Activated CD4-positive, alpha-beta T cell treated with anti-CD3 and anti-CD28 coated beads, Interleukin-2, Interleukin-6, amounts not matched to agents 100 ng/mL and 50 ng/mL, durations not matched to agents 16 hours and 8 hours (primary cell): Measurements from ENCODE around the gene TYMS.
"Not testable (repeated sequence)": the region's sequence is repeated elsewhere in the genome, so short reads cannot be mapped to it uniquely, and the experiment has no call there.

Experiments
- DNase-seq: peaks from one replicate; pipeline ENCODE4 v3.0.0-alpha.2; 2020

The TYMS gene

DNA sequence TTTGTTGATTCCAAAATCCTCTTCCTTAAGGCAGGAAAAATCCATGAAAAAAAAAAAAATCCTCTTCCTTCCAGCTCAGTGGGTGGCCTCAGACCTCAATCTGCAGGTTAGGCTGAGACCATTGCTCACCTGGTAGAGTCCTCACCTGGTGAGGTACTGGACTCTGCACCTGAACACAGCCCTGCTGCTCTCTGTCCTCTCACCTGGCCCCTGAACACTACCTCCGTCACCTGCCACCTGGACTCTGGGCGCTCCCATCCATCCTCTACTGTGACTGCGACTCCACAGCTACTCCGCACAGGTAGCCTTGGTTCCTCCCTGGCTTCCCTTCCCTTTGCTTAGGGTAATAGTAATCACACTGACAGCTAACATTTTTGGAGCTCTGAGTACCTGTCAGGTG, 22.1 kb downstream of the TYMS start:
- DNase-seq: no peak

DNA sequence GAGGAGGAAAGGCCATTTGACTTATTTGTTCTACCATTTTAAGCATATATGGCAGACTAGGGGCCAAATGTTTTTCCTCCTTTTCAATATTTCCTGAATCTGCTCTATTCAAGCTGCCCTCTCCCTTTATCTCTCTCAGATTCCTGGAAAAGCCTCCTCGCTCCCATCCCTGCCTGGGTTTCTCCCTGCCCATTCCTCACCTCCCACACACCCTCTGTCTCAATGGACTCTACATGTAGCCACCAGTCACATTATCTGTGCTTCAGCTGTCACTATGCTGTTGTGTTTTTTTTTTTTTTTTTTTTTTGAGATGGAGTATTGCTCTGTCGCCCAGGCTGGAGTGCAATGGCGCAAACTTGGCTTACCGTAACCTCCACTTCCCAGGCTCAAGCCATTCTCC, 22.9 kb downstream of the TYMS start:
- DNase-seq: no peak

DNA sequence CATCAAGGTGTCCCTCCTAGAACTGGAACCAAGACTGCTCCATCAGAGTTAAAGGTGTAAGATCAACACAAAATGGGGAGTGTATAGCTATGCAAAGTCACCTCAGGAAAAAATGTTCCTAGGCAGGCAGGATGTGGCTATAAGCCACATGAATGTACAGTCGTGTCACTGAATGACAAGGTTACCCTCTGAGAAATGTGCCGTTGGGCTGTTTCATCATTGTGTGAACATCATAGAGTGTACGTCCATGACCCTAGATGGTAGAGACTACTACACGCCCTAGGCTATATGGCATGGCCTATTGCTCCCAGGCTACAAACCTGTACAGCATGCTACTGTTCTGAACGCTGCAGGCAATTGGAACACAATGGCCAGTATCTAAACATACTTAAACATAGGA, 24.5 kb downstream of the TYMS start:
- peak; percentile 92 for DNase-seq

DNA sequence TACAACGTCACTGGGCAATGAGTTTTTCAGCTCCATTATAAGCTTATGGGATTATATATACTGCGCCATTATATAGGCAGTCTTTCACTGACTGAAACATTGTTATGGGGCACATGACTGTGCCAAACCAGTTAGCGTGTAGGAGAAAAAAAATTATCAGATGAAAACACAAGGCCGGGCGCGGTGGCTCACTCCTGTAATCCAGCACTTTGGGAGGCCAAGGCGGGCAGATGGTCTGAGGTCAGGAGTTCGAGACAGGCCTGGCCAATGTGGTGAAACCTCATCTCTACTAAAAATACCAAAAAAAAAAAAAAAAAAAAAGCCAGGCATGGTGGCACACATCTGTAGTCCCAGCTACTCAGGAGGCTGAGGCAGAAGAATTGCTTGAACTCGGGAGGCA, 25.0 kb downstream of the TYMS start:
- not testable (repeated sequence) for DNase-seq

DNA sequence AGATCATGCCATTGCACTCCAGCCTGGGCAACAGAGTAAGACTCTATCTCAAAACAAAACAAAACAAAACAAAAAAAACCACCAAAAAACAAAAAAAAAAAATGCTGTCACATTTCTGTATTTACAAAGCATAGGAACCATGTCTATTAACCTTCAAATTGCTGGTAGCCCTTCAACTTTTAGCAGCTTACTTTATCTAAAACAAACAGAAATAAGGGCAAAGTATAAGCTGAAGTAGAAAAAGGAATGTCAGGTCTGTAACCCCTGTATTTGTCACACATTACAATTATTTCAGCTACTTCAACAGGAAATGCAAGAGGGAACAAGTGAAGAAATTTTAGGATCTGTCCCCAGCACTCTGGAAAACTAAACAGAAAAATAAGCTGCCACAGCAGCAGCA, 25.4 kb downstream of the TYMS start:
- DNase-seq: no peak

DNA sequence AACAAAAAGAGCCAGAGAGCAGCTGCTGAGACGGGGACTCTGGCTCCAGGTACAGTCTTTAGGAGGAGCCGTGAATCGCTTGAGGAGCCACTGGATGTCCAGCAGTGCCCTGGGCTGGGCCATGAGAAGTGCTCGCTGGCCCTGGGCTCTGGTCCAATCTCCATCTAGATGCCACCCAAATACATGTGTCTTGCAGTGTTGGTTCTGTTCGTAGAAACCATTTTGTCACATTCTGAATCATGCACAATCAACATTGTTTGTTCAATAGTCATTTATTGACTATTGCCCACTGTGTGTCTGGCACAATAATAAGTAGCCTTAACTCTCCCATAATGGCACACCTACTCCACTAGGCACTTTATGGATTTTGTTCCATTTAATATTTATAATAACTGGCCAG, 26.1 kb downstream of the TYMS start:
- DNase-seq: no peak

DNA sequence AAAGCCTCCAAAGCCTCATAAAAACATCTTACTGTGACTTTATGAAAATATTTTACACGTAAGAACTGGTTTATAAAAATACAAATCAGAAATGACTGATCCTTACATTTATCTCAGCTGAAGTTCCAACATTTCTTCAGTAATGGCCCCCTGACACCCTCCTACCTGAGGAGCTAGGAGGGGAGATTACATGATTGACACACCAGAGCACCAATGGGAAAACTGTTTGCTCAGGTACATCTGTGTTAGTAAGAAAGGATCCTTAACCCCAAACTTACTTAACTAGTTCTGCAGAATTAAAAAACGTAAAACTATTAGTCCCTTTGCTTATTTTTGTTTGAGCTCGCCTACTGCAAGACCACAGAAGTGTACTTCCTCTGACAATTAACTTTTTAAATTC, 28.0 kb downstream of the TYMS start:
- no peak for DNase-seq

DNA sequence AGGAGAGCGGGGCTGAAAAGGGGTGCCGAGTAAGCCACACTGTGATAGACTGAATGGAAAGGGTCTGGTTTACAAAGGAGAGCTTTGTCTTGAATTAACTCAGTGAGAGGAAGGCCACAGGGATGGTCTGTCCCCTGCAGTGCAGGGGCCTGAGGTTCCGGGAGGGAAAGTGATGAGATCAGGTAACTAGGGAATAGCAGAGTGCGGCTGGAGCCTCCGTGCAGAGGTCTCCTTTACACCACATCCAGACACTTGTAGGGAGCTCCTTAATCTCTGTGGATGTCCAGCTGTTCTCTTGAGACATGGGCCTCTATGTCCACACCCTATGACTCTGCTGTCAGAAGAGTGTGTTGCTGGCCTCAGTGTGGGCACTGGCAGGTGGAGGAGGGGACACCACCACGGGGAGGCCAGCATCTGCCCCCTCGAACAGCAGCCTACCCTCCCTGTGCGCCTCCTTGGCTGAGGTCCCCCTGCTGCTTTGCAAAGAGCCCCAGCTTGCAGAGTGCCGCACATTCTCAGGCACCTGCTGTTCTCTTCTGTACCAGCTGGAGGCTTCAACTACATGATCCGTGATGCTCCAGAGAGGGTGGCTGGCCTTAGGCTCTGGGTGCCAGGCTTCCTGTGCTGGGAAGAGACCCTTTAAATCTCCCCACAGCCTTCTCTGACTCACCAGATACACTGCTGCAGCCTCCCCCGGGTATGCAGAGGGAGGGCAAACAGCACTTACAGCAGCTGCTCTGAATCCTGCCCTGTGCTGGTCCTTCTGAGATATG, 29.1 kb downstream of the TYMS start:
- DNase-seq: no peak

DNA sequence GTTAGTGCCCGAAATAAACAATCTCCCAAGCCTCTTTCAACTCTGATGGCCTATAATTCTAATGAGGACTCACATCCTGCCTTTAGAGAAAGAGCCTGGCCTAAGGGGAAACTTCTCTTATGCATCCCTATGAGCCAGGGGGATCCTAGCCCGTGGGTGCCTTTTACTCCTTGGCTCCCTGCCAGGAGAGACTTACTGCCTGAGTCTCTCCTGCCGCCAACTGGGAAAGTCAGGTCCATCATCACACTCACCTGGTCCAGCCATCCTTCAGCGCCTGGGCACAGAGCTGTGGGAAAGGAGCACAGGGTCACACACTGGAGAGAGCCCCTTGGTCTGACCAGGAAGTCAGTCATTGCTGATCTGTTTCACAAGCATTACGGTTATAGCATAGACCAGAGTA, 30.9 kb downstream of the TYMS start:
- no peak for DNase-seq

DNA sequence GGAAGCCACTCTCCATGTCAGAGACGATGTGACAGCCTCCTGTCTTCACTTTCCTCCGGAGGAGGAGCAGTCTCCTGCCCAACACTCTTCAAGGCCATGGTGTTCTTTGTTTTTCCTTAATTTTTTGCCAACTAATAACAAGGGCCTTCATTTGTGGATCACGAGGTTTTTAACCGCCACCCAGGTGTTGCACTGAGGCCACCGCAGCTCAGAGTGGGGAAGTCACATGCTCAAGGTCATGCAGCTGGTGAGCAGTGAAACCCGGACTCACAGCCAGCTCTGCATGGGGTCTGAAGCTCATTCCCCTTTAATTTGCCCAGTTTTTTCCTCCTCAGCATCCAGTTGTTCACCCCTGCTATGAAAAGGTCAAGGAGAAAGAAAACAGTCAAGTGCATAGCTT, 35.4 kb downstream of the TYMS start:
- no peak for DNase-seq

DNA sequence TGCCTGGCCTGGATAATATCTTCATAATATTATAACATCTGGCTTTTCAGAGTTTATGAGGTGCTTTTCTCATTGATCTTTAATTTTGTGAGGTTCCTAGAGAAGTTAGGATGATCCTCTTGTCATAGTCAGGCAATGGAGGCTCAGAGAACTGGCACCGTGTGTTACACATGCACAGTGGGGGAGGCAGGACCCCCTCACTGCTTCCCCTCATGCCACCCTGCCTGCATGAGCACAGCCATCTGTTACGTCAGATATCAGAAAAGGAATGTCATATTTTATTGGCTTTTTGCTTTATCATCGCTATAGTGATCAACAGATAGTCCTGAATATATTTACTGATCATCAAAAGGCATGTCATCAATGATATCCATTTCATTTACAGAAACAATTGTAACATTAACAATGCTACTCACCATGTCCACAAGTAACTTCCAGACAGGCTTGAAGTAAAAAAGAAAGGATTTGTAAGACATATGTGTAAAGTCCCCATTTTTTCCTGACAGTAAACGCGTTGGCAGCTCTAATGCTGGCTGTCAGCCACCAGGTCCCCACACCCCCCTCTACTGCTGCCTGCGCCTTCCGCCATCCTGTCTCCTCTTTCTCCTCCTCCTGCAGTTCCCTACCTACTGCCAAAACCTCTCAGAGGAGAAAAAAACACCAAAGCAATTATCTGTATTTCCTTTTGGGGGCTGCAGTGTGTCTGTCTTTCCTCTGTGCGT, 36.2 kb downstream of the TYMS start:
- no peak for DNase-seq

DNA sequence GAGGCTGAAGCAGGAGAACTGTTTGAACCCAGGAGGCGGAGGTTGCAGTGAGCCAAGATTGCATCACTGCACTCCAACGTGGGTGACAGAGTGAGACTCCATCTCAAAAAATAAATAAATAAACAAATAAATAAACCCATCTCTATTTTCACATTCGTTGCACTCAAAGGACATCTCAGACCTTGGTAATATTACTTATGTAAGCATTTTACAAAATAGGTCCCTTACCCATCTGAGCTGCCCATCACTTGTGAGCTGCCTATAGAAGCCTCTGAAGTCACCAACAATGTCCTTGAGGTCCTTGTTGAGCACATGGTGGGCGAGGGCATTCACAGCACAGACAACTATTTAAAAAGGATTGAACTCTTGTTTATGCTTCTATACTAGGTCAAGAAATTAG, 39.6 kb downstream of the TYMS start:
- no peak for DNase-seq

DNA sequence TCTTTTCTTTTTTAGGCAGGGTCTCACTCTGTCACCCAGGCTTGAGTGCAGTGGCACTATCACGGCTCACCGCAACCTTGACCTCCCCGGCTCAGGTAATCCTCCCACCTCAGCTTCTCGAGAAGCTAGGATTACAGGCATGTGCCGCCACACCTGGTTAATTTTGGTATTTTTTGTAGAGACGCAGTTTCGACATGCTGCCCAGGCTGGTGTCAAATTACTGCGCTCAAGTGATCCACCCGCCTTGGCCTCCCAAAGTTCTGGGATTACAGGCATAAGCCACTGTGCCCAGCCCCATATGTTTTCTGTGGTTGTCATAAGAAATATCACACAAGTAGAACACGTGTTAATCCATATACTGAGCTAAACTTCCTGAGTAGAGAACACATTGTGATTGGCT, 40.3 kb downstream of the TYMS start:
- no peak for DNase-seq

DNA sequence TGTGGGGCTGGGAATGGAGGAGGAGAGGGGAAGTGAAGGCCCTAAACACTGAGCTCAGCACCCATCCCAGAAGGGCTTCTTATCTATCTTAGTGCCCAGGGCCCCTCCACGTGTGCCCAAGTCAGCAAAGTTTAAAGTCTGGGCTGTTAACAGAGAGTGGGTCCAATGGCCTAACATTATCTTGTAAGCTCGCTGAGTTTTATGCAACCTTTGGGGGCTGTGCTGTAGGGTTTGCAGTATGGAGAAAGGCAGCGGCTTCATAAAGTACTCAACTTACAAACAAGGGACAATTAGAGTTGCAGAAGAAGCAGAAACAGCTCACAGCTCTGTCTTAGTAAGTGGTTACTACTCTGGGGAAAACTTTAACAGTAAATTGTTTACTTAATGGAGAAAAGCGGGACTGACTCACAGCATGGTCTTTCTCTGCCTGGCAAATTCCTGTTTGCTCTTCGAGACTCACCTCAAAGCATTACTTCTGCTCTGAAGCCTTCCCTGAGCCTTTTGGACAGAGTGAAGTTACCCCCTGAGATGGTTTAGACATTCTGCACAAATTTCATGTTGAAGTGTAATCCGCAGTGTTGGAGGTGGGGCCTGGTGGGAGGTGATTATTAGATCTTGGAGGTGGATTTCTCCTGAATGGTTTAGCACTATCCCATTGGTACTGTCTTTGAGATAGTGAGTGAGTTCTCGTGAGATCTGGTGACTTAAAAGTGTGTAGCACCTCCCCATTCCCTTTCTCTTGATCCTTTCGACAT, 45.9 kb downstream of the TYMS start:
- DNase-seq: no peak

DNA sequence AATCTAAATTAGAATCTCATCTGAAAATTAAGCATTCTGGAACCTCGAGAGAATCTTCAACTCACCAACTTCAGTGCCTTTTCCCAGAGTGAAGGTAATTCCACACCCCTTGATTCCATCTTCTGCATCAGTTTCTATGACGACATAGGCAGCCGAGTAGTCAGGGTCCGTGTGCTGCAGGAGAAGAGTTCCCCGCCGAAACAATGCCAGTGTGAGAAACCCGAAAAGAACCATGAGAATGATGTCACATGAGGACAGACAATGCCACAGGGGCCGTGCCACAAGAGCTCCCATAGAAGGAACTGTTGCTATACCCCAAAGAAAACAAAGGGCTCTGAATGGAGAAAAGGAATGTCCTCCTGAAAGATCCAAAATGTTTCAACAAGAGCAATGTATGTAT, 49.0 kb downstream of the TYMS start:
- no peak for DNase-seq

DNA sequence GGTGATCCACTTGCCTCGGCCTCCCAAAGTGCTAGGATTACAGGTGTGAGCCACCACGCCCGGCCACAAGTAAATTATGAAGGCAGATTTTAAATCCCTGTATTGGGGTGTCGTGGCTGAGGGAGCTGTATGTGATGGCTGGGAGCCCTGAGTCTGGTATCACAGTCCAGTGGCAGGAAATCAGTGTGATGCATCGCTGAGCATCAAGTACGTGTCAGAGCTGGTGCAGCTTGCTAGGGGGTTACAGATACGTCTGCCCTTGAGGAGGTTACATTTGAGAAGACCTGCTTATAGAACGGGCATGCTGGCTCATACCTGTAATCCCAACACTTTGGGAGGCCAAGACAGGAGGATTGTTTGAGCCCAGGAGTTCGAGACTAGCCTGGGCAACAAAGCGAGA, 50.6 kb downstream of the TYMS start:
- no peak for DNase-seq

DNA sequence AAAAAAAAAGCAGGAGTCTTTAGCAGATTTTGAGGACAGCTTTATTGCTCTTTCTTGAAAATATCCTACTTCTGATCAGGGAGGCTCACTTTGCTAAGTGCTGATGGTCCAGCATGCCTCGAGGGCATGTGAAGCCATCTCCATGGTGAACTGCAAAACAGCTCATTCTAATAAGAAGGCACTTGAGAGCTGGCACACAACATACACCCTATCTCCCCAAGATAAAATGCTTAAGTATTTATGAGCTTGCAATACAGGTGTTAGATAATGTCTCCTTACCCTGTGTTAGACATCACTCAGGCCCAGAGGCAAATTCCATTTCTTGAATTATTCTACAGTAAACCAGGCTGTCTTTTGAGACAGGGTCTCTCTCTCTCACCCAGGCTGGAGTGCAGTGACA, 52.3 kb downstream of the TYMS start:
- no peak for DNase-seq

DNA sequence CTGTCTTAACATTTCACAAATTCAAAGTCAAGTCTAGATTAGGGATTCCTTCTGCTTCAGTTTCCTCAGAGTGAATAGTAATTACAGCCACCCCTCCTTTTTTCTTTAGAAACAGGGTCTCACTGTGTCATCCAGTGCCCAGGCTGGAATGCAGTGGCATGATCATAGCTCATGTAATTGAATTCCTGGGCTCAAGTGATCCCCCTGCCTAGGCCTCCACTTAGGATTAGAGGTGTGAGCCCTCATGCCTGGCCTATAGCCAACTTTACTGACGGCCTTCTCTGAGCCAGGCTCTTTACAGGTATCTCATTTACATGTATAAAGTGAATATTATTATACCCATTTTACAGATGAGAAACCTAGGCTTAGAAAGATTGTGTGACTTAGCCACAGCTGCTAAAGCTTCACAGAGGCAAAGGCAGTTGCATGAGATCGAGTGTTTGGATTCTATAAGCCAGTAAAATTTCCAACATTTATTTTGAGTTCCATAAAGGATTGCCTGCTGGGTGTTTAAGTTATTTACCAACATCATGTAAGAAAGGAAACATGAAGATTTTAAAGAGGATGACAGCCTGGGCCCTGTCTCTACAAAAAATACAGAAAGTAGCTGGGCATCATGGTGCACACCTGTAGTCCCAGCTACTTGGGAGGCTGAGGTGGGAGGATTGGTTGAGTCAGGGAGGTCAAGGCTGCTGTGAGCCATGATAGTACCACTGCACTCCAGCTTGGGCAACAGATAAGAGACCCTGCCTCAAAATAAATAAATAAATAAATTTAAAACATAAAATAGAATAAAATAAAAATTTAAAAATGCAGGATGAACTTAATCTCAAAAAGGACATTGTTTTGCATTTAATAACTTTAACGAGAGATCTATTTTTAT, 53.2 kb downstream of the TYMS start:
- no peak for DNase-seq

DNA sequence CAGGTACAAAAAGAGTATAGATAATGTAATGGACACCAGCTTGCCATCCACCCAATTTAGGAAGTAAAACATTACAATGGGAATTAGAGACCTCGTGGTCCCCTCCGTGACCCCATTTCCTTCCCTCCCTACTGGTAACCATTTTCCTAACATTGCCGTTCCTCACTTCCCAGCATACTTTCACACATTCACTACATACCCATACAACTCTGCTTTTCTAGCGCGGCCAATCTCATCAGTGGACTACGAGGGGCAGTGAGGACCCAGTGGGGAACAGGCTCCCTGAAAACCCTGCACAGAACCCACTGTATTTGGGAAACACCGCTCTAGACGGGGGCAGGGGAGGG, 53.8 kb downstream of the TYMS start:
- no peak for DNase-seq

DNA sequence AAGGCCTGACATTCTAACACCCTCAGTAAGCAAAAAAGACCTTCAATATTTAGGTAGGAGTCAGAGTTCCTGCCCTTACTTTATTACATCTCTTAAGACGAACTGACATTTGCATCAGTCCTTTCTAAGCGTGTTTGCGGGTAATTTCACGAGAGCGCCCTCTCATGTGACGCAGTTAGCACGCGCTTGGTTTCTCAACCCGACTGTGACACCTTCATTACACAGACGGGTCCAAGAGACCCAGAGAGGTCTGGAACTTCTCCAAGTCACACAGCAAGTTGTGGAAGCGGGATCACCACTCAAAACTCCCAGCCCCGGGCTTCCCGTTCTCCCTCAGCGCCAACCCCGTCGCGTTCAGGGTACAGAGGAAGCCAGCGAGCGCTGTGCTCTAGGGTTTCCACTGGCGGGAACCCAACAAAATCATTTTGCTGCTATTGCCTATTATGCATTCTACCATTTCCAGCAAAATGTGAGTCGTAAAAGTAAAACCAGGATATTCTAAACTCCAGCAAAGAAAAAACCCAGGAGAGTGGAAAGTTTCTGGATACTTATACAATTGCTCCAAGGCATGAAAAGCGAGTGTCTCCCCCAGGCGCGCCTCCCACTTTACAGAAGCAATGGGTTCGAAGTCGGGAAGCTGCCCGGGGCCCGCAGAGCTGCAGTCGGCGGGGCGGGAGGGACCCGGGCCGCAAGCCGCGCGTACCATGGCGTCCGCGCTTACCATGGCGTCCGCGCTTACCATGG, 54.4 kb downstream of the TYMS start:
- DNase-seq: peak; percentile 83

DNA sequence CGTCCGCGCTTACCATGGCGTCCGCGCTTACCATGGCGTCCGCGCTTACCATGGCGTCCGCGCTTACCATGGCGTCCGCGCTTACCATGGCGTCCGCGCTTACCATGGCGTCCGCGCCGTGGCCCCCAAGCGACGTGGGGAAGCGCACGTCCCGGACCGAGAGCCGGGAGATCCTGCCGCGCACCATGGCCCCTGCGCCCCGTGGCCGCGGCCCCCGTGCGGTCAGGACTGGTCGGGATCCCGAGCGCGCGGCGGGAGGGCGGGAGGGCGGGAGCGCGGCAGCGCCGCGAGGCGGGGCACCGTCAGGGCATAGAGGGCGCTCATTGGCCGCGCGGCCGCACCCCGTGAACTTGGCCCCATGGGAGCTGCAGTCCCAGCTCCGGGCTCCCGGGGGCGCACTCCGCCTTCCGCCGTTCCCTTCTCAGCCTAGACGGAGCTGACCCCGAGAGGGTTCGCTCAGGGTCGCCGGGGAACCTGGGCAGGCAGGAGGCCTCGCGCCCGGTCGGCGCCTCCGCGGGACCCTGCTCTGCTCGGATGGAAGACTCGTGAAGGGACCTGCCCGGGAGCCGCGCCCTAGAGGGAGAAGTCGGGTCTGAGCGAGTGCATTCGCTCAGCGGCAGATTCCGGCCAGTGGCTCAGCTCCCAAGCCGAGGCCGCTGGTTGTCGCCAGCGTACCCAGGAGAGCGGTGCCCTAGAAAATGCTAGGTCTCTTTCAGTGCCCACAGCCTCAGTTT, 55.1 kb downstream of the TYMS start, which contains the start of gene ENOSF1:
TSS of gene ENOSF1 (minus strand) at position 230 of the 734 bp plus-strand sequence. CDS start at position 187, 43 bp downstream.
- peak; percentile 94 for DNase-seq

DNA sequence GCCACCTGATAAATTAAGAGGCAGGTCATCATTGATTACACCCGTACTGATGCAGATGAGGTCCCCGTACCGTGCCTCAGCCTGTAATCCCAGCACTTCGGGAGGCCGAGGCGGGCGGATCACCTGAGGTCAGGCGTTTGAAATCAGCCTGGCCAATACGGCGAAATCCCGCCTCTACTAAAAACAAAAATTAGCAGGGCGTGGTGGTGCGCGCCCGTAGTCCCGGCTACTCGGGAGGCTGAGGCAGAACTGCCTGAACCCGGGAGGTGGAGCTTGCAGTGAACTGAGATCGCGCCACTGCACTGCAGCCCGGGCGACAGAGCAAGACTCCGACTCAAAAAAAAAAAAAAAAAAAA, 55.7 kb downstream of the TYMS start:
- no peak for DNase-seq
